Activated CD8-positive, alpha-beta memory T cell treated with anti-CD3 and anti-CD28 coated beads for 36 hours (primary cell): ENCODE measurements around the gene RAD54L2. TPM values are rescaled to one million over a fixed set of nuclear protein-coding genes. Genes with fewer than 3 reads are reported as not detected.
"Not testable (repeated sequence)": the region's sequence is repeated elsewhere in the genome, so short reads cannot be mapped to it uniquely, and the experiment has no call there.

Source experiments
- CTCF ChIA-PET: fragments of 350-600 bp; sonication (Branson Sonifier 250); formaldehyde crosslinking; loops from one replicate; lab custom pipeline; 2021; ENCODE audit warnings: antibody characterized with exemption; lab: Charles Lee
- POLR2A ChIA-PET: fragments of 350-600 bp; sonication (Branson Sonifier 250); formaldehyde crosslinking; loops from one replicate; lab custom pipeline; 2021; ENCODE audit warnings: antibody characterized with exemption; lab: Charles Lee
- total RNA-seq, 2 experiments: library from RNA; stranded (reverse); gene quantifications; one replicate each; pipeline ENCODE4 v1.2.3, GENCODE V29; 2021

Gene RAD54L2
- total RNA-seq, 2 experiments from 2014 or later: 34.8 to 35.3 TPM

- ChIA-PET POLR2A (interaction anchor here (0.5 kb wide), 1 partner anchor 1818 kb away, joined by 3 read pairs; no protein-coding TSS in a partner anchor), CTCF (interaction anchor here (1.0 kb wide), 1 partner anchor 33 kb away, joined by 5 read pairs; no protein-coding TSS in a partner anchor)
Measured at GRCh38 chr3:51535146-51536019, 3.1 kb upstream of the RAD54L2 start.

GRCh38 chr3:51537631-51538030 is 888 bp upstream of the RAD54L2 start:
- POLR2A ChIA-PET: interaction anchor here (0.5 to 2.4 kb wide), 3 partner anchors 15 to 715 kb away, joined by 3 to 14 read pairs (median 4); partner anchors contain the start of gene DCAF1
- CTCF ChIA-PET: not testable (repeated sequence)

GRCh38 chr3:51538115-51538458 is 432 bp upstream of the RAD54L2 start:
- CTCF ChIA-PET: interaction anchor here (1.1 kb wide), 1 partner anchor 25 kb away, joined by 4 read pairs; no protein-coding TSS in a partner anchor
- POLR2A ChIA-PET: interaction anchor here (0.5 to 2.4 kb wide), 3 partner anchors 15 to 715 kb away, joined by 3 to 14 read pairs (median 4); partner anchors contain the start of gene DCAF1

DNA sequence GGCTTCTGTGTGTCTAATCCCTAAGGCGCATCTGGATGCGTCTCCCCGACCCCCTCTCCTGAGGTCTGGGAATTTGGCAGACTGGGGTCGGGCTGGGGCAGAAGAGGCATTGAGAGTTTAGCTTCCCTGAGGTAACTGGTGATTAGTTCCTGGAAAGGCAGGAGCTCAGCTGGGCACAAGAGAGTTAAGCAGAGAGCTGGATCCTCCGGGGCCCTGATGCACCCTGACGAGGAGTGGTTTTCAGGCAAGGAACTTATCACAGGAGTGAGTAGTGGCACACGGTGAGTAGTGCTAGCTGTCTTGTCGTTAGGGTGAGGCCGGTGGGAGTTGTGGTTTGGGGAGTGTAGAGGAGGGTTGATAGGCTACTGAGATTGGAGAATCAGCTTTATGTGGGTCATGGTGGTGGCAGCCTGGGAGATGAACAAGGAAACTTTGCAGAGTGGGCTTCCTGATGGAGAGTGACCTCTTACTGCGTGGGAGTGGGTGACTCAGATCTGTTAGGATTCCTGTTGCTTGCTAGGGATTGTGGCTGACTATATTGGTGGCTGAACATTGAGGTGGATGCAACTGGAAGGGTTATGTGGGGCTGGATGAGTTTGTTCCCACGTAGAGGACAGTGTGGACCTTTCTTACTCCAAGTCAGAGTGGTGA is 897 bp downstream of the RAD54L2 start:
- CTCF ChIA-PET: interaction anchor here (1.1 to 1.2 kb wide), 2 partner anchors 27 to 147 kb away, joined by 3 to 4 read pairs; no protein-coding TSS in a partner anchor
- POLR2A ChIA-PET: interaction anchor here (2.4 kb wide), 1 partner anchor 40 kb away, joined by 14 read pairs; the partner anchor contains the start of gene DCAF1

GRCh38 chr3:51542596-51542995 is 4.1 kb downstream of the RAD54L2 start:
- POLR2A ChIA-PET, CTCF ChIA-PET: not testable (repeated sequence)

- POLR2A ChIA-PET: no interaction called here
Measured at GRCh38 chr3:51544011-51544775, 5.7 kb downstream of the RAD54L2 start.

DNA sequence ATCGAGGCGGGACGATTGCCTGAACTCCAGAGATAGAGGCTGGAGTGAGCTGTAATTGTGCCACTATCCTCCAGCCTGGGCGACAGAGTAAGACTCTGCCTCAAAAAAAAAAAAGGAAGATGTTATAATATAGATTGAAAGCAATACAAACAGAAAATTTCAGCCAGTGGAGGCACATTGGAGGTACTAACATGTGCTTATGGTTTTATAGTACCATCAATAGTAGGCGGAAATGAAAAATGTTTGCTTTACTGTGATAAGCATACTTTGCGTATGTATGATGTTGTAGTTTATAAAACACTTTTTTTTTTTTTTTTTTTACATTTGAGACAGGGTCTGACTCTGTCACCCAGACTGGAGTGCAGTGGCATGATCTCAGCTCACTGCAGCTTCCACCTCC is 8.8 kb downstream of the RAD54L2 start:
- CTCF ChIA-PET: no interaction called here
- POLR2A ChIA-PET: no interaction called here

More at GRCh38 chr3:51544011-51544775, 5.7 kb downstream of the RAD54L2 start:
- CTCF ChIA-PET: interaction anchor here (0.6 to 1.3 kb wide), 2 partner anchors 21 to 114 kb away, joined by 3 read pairs; no protein-coding TSS in a partner anchor

DNA sequence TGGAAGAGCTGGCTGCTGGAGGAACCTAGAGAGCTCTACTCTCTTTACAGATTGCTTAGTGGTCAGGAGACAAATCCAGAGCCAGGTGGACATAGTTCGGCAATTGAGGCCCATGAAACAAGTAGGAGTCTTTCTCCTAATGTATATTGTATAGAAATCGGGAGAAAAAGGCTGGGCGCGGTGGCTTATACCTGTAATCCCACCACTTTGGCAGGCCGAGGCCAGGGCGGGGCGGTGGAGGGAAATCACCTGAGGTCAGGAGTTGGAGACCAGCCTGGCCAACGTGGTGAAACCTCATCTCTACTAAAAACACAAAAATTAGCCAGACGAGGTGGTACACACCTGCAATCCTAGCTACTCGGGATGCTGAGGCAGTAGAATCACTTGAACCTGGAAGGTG is 10.8 kb downstream of the RAD54L2 start:
- ChIA-PET POLR2A (no interaction called here), CTCF (no interaction called here)

GRCh38 chr3:51550080-51550819 is 11.7 kb downstream of the RAD54L2 start:
- CTCF ChIA-PET: no interaction called here

DNA sequence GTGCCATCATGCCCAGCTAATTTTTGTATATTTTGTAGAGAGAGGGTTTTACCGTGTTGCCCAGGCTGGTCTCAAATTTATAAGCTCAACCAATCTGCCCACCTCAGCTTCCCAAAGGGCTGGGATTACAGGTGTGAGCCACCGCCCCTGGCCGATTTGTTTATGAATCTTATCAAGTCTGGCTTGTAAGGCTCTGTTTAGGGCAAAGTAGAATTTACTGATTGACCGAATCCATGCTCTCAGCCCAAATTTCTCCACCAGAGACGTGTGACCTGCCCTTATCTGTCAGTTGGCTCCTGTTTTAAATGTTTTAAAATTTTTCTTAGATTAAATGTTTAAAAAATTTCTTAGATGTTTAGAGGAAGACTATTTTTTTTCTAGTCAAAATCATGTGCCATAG is 19.5 kb downstream of the RAD54L2 start:
- ChIA-PET POLR2A (no interaction called here), CTCF (no interaction called here)

More at GRCh38 chr3:51550080-51550819, 11.7 kb downstream of the RAD54L2 start:
- POLR2A ChIA-PET: no interaction called here

GRCh38 chr3:51559411-51559888 is 20.9 kb downstream of the RAD54L2 start:
- ChIA-PET CTCF (interaction anchor here (0.5 kb wide), 1 partner anchor 16 kb away, joined by 4 read pairs; no protein-coding TSS in a partner anchor), POLR2A (no interaction called here)

DNA sequence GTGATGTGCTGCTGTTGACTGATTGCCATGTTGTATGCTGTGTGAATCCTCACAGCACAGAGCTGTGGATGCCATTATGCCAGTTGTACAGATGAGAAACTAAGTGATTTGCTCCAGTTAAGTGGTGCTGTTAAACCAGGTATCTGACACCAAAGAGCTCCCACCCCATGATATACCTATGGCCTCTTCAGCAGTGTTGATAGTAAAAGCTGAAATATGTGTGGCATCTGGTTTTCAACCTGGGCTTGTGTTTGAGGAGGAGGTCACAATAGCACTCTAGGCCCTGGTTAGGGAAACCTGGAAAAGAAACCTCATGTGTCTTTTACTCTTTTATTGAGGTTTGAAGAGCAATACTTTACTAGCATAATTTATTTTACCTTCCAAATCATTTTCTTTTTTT is 21.4 kb downstream of the RAD54L2 start:
- ChIA-PET CTCF (no interaction called here), POLR2A (no interaction called here)

DNA sequence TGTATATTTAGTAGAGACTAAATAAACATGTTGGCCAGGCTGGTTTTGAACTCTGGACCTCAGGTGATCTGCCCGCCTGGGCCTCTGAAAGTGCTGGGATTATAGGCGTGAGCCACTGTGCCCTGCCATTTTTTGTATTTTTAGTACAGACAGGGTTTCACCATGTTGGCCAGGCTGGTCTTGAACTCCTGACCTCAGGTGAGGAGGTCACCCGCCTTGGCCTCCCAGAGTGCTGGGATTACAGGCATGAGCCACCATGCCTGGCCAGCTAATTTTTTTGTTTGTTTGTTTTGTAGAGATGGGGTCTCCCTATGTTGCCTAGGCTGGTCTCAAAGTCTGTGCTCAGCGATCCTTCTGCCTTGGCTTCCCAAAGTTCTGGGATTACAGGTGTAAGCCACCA is 23.9 kb downstream of the RAD54L2 start:
- POLR2A ChIA-PET: not testable (repeated sequence)

DNA sequence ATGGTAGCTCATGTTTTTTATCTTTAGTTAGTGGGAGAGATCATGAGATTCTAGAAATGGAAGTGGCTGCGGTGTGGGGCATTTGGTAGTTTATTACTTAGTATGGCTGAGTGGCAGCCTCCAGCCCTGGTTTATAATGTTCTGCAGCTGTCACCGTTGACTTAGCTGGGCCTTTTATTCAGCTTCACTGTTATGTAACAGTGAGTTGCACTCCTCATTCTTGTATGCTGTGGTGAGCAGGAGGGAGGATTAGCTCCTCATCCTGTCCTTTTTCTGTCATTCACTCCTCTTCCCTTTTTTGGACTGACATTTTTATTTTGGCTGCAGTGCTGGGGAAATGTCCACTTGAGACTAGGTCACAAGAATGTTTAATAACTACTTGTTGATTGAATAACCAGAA is 29.5 kb downstream of the RAD54L2 start:
- POLR2A ChIA-PET: no interaction called here

More for the DNA sequence above, 23.9 kb downstream of the RAD54L2 start:
- CTCF ChIA-PET: not testable (repeated sequence)

DNA sequence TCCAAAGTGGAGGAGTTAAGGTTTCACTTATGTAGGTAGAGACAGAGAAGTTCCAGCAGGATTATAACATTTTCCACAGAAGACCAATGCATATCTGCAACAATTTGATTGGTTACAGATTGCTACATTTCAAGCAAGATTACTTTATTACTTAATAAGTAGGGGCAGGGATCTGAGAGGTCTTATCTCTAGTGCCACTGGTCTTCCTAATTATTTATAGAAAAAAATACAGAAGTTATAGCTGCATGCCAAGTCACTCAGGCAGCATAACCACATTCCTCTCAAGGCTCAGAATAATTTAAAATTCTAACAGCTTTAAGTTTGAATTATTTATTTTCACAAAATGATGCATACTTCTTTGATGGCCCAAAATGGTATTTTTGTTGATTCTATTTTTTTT is 30.5 kb downstream of the RAD54L2 start:
- ChIA-PET CTCF (no interaction called here), POLR2A (no interaction called here)

More for the DNA sequence above, 29.5 kb downstream of the RAD54L2 start:
- CTCF ChIA-PET: interaction anchor here (0.7 kb wide), 2 partner anchors 148 to 317 kb away, joined by 3 read pairs; no protein-coding TSS in a partner anchor

- ChIA-PET CTCF (no interaction called here), POLR2A (interaction anchor here (0.6 kb wide), 1 partner anchor 365 kb away, joined by 3 read pairs; no protein-coding TSS in a partner anchor)
Measured at GRCh38 chr3:51578238-51578637, 39.7 kb downstream of the RAD54L2 start.

GRCh38 chr3:51580418-51580817 is 41.9 kb downstream of the RAD54L2 start:
- POLR2A ChIA-PET: no interaction called here
- CTCF ChIA-PET: no interaction called here

- ChIA-PET CTCF (no interaction called here), POLR2A (no interaction called here)
Measured at GRCh38 chr3:51581524-51581923, 43.0 kb downstream of the RAD54L2 start.
